22Rv1 (cell line): ENCODE data around the gene CNST.

Source experiments
- CTCF ChIP-seq: fragments of 450-650 bp; IDR thresholded peaks from 2 replicates; pipeline ENCODE4 v1.5.1; 2017; ENCODE audit warnings: mild to moderate bottlenecking
- ZFX ChIP-seq: fragments of 450-650 bp; IDR thresholded peaks from 2 replicates; pipeline ENCODE4 v1.6.1; 2017; ENCODE audit warnings: antibody characterized with exemption, borderline replicate concordance

- TF ChIP-seq CTCF: no peak
- TF ChIP-seq ZFX: no peak
These were observed 17.4 kb downstream of the CNST start for GRCh38 chr1:246583448-246584185.
